ENCODE measurements around the gene LTB4R.
"Not testable (repeated sequence)": the region's sequence is repeated elsewhere in the genome, so short reads cannot be mapped to it uniquely, and the experiment has no call there.

The LTB4R gene

DNA sequence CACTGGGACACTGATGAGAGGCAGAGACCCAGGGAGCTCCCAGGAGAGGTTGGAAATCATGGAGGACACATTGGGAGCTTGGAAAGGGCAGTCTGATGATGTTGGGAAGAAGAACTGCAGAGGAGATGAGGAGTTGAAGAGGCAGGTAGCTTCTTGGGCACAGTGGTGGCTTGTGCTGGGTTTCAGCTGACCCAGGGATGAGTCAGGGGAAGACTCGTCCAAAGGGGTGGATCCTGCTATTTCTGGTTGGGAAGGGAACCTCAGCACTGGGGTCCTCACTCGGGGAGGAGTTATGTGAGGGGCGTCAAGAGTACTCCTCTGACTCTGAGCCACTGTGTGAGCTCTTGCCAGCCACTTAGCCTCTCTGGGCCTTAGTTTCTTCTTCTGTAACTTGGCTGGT, 12.0 kb downstream of the LTB4R start:
- H3K4me3 ChIP-seq (replicated peaks; ENCODE audit: low read depth, low read length): no peak overlapping the region
- TF ChIP-seq, protein P1, sequence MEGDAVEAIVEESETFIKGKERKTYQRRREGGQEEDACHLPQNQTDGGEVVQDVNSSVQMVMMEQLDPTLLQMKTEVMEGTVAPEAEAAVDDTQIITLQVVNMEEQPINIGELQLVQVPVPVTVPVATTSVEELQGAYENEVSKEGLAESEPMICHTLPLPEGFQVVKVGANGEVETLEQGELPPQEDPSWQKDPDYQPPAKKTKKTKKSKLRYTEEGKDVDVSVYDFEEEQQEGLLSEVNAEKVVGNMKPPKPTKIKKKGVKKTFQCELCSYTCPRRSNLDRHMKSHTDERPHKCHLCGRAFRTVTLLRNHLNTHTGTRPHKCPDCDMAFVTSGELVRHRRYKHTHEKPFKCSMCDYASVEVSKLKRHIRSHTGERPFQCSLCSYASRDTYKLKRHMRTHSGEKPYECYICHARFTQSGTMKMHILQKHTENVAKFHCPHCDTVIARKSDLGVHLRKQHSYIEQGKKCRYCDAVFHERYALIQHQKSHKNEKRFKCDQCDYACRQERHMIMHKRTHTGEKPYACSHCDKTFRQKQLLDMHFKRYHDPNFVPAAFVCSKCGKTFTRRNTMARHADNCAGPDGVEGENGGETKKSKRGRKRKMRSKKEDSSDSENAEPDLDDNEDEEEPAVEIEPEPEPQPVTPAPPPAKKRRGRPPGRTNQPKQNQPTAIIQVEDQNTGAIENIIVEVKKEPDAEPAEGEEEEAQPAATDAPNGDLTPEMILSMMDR (IDR thresholded peaks at IDR 0.05; ENCODE audit: low read depth, low read length, missing control alignments): no peak
- no peak for DNase-seq (ENCODE audit: extremely low read depth, low read depth)

DNA sequence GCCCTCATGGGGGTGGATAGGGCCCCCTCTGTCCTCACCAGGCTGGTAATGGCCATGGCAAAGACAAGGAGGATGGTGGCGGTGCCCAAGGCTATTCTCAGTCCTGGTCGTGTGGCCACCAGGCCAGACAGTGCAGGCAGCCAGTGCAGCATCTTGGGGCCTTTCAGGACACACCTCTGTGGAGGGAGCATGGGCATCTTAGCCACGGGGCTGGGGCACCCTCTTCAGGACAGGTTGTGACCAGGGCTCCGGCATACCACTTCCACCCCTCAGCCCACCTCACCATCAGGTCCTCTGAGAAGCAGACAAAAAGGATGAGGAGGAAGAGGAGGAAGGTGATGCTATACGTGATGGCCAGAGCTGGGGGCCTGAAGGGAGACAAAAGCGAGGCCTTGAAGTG, 12.7 kb downstream of the LTB4R start:
- no peak for DNase-seq (ENCODE audit: extremely low read depth, low read depth)
- TF ChIP-seq, protein P1 (IDR thresholded peaks at IDR 0.05; ENCODE audit: low read depth, low read length, missing control alignments): no peak
- H3K4me3 ChIP-seq (replicated peaks; ENCODE audit: low read depth, low read length): no peak overlapping the region

DNA sequence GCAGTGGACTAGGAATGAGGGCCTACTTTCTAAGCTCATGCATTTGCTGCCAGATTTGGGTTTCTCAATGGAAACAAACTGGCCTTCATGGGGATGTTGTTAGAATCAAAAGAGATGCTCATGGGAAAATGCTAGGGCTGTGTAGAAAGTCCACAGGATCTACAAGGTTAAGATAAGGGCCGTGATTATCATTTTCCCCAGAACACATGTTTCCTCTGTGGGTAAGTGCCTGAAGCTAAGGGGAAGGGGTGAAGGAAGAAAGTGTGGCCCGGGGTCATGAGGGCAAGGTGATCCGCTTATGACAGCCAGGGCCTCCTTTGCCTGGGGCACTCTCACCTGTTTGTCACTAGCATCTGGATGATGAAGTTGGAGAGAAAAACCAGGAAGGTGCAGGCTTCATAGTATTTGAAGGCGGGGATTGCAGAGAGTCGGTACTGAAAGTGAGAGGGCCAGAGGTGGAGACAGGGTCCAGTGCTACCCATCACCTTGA, 13.8 kb downstream of the LTB4R start:
- TF ChIP-seq, protein P1 (IDR thresholded peaks at IDR 0.05; ENCODE audit: low read depth, low read length, missing control alignments): no peak
- H3K4me3 ChIP-seq (replicated peaks; ENCODE audit: low read depth, low read length): no peak overlapping the region
- DNase-seq (ENCODE audit: extremely low read depth, low read depth): no peak

DNA sequence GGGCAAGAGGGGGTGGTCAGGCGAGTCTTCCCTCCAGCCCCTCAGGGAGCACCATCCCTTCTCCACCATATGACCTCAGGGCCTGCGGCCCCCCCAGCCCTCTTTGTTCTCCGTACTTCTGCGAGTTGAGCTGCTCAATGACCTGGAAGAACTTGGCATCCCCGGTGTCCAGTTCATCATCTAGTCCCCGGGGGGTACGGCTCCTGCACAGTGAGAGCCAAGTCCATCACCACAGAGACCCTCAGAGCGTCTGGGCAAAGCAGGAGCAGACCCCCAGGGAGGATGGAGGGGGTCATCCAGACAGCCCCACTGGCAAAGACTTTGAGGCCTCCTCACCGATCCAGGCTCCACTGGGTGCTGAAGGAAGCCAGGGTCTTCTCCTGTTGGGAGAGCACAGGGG, 14.7 kb downstream of the LTB4R start:
- DNase-seq (ENCODE audit: extremely low read depth, low read depth): no peak
- TF ChIP-seq, protein P1 (IDR thresholded peaks at IDR 0.05; ENCODE audit: low read depth, low read length, missing control alignments): no peak
- H3K4me3 ChIP-seq (replicated peaks; ENCODE audit: low read depth, low read length): no peak overlapping the region

DNA sequence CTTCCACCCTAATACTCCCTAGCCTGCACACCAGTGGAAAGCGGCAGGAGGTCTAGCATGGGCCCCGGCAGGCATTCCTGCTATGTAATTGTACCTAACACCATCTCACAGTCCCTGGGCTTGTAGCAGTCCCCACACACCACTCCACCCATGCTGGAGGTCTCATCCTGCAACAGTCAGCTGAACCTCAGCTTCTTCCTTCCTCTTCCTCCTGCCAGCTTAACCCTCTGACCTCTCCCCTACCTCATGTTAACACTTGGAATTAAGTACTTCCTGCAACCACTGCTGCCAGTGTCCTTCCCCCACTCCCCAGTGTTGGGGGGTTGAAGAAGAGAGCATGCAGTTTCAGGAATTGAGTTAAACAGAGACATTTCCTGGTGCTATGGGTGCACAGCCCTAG, 16.0 kb downstream of the LTB4R start:
- DNase-seq (ENCODE audit: extremely low read depth, low read depth): no peak
- TF ChIP-seq, protein P1 (IDR thresholded peaks at IDR 0.05; ENCODE audit: low read depth, low read length, missing control alignments): no peak
- no peak overlapping the region for H3K4me3 ChIP-seq (replicated peaks; ENCODE audit: low read depth, low read length)

DNA sequence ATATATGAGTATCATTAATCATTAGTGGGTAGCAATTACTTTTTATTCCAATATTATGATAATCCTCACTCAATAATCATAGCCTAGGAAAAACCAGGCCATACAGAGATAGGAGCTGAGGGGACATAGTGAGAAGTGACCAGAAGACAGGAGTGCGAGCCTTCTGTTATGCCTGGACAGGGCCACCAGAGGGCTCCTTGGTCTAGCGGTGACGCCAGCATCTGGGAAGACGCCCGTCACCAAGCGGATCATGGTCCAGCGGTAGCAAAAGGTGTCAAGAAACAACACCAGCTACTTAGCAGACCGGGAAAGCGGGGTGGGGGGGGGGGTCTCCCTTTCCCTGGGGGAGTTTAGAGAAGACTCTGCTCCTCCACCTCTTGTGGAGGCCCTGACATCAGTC, 16.6 kb downstream of the LTB4R start:
- H3K4me3 ChIP-seq (replicated peaks; ENCODE audit: low read depth, low read length); DNase-seq (ENCODE audit: extremely low read depth, low read depth): not testable (repeated sequence)
- TF ChIP-seq, protein P1 (IDR thresholded peaks at IDR 0.05; ENCODE audit: low read depth, low read length, missing control alignments): peak; percentile 47

DNA sequence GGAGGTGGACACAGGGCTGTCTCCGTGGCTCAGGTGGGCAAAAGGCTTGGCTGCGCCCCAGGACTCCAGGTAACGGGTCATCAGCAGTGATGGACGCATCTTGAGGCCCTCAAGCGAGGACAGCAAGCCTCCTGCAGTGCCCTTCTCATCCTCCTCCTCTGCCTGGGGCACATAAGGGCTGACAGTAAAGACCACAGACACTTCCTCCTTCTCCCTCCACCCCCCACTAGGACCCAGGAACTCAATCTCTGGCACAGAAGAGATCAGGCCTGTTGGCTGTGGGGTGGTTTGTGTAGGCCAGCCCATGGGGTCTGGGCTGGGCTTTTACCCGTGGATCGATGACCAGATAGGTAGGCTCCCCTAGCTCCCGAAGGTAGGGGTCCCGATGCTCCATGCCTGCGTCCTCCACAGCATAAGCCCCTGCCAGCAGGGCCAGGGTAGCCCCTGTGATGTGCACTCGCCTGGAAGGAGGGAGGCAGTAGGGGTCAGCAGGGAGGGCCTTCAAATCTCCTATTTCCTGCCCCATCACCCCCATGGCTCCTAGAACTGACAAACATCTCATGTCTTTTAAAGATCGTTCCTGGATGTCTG, 17.9 kb downstream of the LTB4R start:
- TF ChIP-seq, protein P1 (IDR thresholded peaks at IDR 0.05; ENCODE audit: low read depth, low read length, missing control alignments): no peak
- no peak overlapping the region for H3K4me3 ChIP-seq (replicated peaks; ENCODE audit: low read depth, low read length)
- no peak for DNase-seq (ENCODE audit: extremely low read depth, low read depth)

Data from HFF-Myc (cell line).